ENCODE results near the gene NARF.
A peak's percentile ranks its signal among the peaks of the same experiment; 100 is the strongest.

Gene NARF

DNA sequence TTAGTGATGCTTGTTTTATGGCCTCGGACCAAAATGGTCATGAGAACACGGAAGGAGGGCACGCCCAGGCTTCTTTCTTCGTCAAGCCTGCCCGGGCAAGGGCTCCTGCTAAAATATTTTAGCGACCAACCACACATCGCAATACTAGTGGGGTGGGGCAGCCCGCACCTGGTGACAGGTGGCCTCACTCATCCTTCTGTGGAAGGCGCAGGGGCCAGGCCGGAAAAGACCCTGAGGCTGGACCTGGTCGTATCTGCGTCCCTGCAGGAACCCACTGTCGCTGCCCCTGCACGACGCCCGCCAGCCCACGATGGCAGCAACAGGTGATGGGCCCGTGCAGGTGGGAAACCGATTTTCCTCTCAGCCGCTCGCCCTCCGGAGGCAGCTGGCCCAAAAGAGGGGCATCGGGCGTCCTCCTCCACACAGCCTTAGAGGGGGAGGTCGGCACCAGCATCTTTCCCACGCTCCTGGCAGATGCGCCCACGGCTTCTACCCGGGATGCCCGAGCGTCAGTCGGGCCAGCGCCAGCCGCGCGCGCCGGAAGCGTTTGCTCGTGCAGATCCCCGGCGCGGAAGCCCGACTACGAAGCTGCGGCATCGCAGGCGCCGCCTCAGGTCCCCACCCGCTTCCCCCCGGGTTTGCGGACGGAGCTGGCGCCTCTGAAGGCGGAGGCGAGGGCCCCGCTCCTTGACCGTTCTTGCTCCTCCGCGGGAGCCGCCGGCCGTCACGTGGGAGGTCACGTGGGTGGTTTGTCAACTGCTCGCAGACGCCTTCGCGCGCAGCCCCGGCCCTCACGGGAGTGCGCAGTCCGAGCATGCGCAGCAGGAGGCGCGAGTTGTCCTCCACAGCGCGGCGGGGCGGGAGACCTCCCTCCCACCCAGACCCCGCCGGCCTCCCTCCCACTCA is 38.2 kb downstream of the NARF start:
- Histone ChIP-seq H3K27me3 (replicated peaks; ENCODE audit: control insufficient read depth, insufficient read depth, low read length) (no peaks in the 10 kb centered on the region), H3K4me3 (replicated peaks; ENCODE audit: low read depth, low read length) (peak overlapping the region; percentile 51), H3K36me3 (ENCODE audit: control insufficient read depth, insufficient read depth, low read length) (no peaks in the 10 kb centered on the region)
- TF ChIP-seq, protein P1, sequence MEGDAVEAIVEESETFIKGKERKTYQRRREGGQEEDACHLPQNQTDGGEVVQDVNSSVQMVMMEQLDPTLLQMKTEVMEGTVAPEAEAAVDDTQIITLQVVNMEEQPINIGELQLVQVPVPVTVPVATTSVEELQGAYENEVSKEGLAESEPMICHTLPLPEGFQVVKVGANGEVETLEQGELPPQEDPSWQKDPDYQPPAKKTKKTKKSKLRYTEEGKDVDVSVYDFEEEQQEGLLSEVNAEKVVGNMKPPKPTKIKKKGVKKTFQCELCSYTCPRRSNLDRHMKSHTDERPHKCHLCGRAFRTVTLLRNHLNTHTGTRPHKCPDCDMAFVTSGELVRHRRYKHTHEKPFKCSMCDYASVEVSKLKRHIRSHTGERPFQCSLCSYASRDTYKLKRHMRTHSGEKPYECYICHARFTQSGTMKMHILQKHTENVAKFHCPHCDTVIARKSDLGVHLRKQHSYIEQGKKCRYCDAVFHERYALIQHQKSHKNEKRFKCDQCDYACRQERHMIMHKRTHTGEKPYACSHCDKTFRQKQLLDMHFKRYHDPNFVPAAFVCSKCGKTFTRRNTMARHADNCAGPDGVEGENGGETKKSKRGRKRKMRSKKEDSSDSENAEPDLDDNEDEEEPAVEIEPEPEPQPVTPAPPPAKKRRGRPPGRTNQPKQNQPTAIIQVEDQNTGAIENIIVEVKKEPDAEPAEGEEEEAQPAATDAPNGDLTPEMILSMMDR (IDR thresholded peaks at IDR 0.05; ENCODE audit: insufficient read depth, low read length, poor library complexity, severe bottlenecking): no peak
- DNase-seq (ENCODE audit: extremely low read depth, insufficient read length): peak; percentile 95

DNA sequence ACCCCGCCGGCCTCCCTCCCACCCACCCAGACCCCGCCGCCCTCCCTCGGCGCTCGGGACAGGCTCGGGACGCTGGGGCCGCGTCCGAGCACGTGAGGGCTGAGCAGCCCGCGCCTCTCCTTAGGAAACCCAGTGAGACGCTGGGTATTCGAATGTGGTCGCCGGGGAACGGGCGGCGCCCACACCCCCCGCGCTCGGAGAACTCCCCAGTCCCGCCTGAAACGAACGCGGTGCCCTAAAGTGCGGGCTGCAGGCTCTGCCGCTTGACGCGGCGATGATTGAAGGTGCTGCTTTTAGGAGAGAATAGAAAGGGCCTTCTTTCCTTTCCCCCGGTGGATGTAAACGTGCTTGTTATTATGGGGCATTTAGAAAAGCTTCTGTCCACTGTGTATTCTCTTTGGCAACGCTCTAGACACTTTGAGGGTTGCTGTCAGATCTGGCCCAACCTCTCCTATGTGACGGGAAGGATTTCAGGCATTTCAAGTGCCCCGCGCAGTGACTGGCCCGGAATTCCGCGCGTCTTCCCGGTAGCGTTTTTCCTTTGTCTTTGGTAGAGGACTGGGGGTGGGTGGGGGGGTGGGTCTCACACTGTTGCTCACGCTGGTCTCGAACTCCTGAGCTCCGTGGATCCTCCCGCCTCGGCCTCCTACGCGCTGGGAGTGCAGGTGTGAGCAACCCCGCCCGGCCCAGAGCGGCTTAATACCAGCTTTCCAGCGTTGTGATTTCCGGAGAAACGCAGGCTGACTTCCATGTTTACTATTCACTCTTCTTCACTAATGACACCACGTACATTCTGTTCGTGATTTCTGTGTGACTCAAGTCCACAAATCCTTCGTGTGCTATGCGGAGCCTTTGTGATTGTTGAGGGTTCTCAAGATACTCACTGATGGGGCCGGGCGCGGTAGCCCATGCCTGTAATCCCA is 39.2 kb downstream of the NARF start:
- peak overlapping the region; percentile 48 for H3K4me3 ChIP-seq (replicated peaks; ENCODE audit: low read depth, low read length)
- TF ChIP-seq, protein P1 (IDR thresholded peaks at IDR 0.05; ENCODE audit: insufficient read depth, low read length, poor library complexity, severe bottlenecking): no peak
- H3K36me3 ChIP-seq (ENCODE audit: control insufficient read depth, insufficient read depth, low read length): no peaks in the 10 kb centered on the region
- peak; percentile 71 for DNase-seq (ENCODE audit: extremely low read depth, insufficient read length)
- no peaks in the 10 kb centered on the region for H3K27me3 ChIP-seq (replicated peaks; ENCODE audit: control insufficient read depth, insufficient read depth, low read length)

DNA sequence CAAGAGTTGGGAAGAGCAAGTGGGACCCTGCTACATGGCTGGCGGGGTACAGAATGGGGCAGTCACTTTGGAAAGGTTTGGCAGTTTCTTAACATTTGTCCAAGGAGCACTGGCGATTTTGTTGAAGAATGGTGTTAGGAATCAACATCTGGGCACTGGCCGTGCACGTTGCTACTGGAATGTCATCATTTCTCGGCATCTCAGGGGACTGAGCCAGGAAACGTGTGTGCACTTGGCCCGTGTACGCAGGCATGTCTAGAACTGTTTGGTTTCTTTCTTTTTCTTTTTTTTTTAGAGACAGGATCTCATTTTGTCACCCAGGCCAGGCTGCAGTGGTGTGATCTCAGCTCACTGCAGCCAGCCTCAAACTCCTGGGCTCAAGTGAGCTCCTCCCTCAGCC is 43.7 kb downstream of the NARF start:
- no peak overlapping the region for H3K4me3 ChIP-seq (replicated peaks; ENCODE audit: low read depth, low read length)
- TF ChIP-seq, protein P1 (IDR thresholded peaks at IDR 0.05; ENCODE audit: insufficient read depth, low read length, poor library complexity, severe bottlenecking): no peak
- no peak for DNase-seq (ENCODE audit: extremely low read depth, insufficient read length)
- no peaks in the 10 kb centered on the region for H3K36me3 ChIP-seq (ENCODE audit: control insufficient read depth, insufficient read depth, low read length)
- H3K27me3 ChIP-seq (replicated peaks; ENCODE audit: control insufficient read depth, insufficient read depth, low read length): no peaks in the 10 kb centered on the region

DNA sequence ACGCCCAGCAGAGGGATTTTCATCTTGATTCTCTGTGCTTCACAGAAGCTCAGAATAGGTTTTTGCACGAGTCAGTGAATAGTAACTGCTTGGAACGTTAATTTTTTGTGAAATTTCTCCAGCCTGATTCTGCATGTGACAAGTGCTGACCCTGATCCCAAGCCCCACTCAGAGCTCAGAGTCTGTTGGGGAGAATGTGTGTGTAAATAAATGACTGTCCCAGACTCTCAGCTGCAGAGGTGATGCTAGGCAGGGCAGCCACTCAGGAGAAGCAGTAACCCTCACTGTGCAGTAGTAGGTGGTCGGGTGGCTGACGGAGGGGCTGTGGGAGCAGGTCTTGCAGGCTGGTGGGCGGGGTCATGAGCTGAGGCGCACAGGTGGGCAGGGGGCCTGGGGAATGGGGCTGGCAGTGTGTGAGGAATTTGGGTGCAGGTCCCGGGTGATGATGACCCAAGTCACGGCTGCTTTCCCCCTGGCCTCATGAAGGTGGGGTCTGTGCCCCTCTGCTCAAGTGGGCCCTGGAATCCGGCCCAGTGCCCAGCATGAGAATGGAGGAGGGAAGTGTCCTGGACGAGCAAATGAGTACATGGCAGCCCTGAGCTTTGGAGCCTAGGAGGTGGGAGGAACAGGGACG is 44.7 kb downstream of the NARF start:
- Histone ChIP-seq H3K4me3 (replicated peaks; ENCODE audit: low read depth, low read length) (no peak overlapping the region), H3K27me3 (replicated peaks; ENCODE audit: control insufficient read depth, insufficient read depth, low read length) (no peaks in the 10 kb centered on the region), H3K36me3 (ENCODE audit: control insufficient read depth, insufficient read depth, low read length) (no peaks in the 10 kb centered on the region)
- TF ChIP-seq, protein P1 (IDR thresholded peaks at IDR 0.05; ENCODE audit: insufficient read depth, low read length, poor library complexity, severe bottlenecking): no peak
- no peak for DNase-seq (ENCODE audit: extremely low read depth, insufficient read length)

DNA sequence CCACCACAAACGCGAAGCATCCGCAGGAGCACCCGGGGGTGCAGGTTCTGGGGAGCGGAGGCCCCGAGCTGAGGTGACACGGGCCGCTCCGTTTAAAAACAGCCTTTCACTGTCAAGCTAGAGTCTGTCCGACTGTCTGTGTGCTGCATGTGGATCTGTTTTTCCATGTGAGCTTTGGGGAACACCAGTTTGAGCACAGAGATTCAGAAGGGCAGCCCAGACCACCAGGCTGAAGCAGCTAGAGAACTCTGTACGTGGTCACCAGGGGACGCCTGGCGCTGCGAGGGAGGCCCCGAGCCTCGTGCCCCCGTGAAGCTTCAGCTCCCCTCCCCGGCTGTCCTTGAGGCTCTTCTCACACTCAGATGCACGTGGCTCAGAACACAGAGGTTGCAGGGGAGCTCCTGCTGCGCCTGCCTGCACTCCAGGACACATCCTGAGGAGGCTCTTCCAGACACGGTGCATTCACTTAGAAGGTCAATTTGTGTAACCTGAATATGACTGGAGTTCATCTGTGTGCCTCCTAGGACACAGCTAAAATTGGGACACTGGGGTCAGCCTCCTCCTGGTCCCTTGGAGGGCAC is 45.3 kb downstream of the NARF start:
- Histone ChIP-seq H3K4me3 (replicated peaks; ENCODE audit: low read depth, low read length) (no peak overlapping the region), H3K27me3 (replicated peaks; ENCODE audit: control insufficient read depth, insufficient read depth, low read length) (no peaks in the 10 kb centered on the region), H3K36me3 (ENCODE audit: control insufficient read depth, insufficient read depth, low read length) (no peaks in the 10 kb centered on the region)
- TF ChIP-seq, protein P1 (IDR thresholded peaks at IDR 0.05; ENCODE audit: insufficient read depth, low read length, poor library complexity, severe bottlenecking): no peak
- no peak for DNase-seq (ENCODE audit: extremely low read depth, insufficient read length)

Measured in GM06990 (cell line).